Raji (cell line): ENCODE results near the gene SPIN1.

Experiments used
- POLR2A ChIP-seq: IDR thresholded peaks from 2 replicates; pipeline ENCODE4 v1.6.1; 2011; ENCODE audit warnings: low read depth, low read length, control low read depth; ENCODE audit not compliant: insufficient read depth

The SPIN1 gene

GRCh38 chr9:88420227-88420626 lies 32.0 kb downstream of the SPIN1 start:
- no peak for TF ChIP-seq POLR2A

DNA sequence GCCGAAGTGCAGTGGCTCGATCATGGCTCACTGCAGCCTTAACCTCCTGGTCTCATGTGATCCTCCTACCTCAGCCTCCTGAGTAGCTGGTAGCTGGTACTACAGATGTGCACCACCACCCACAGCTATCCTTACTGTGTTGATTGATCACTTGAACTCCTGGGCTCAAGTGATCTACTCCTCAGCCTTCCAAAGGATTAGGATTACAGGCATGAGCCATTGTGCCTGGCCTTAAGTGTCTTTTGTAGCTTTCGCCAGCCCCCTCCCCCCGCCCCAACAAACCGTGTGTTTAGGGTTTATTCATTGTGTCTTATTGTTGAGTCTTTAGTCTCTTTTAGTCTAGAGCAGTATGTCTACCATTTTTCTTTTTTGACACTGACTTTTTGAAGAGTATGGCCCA lies 33.1 kb downstream of the SPIN1 start:
- no peak for TF ChIP-seq POLR2A

DNA sequence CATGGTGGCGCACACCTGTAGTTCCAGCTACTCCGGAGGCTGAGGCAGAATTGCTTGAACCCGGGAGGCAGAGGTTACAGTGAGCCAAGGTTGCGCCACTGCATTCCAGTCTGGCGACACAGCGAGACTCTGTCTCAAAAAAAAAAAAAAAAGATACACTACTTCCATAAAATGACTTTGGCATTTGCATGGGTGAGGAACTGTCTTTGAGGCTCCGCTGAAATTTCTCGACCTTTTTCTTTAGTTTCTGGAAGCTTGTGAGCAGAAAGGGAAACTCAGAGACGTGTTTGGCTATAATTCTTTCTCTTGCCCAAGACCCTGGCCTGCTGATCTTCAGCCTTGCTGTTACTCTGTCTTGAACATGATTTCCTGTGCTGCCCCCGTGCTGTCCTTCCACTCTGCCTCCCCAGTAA lies 37.3 kb downstream of the SPIN1 start:
- TF ChIP-seq POLR2A = no peak

- TF ChIP-seq POLR2A = no peak
Measured at GRCh38 chr9:88426651-88427050, 38.4 kb downstream of the SPIN1 start.

- TF ChIP-seq POLR2A = no peak
Measured at GRCh38 chr9:88429595-88430430, 41.6 kb downstream of the SPIN1 start.

DNA sequence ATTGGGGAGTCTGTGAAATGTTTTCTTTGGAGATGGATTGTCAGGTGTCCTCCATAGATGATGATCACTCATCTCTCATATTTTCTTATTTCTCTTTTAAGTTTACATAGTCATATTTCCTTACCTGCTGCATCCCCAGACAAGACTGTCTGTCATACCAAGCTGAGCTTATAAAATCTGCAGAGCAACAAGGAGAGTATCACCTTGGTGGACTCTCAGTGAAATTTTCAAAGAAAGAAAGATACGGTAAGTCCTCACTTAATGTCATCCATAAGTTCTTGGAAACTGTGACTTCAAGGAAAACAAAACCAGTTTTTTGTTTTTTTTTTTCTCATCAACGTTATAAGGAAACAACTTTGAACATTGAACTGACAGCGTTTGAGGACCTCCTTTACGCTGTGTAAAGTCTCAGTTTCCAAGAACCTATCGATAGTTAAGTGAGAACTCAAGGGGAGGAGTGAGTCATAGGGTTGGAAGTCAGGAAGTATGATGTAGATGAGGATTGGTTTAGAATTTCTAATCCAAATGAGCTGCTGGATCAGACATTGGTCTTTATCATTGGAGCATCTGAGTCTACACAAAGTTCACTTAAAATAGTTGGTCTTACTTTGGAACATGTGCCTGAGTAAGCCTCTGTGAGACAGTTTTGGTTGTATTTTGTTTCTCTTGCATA lies 45.5 kb downstream of the SPIN1 start:
- no peak for TF ChIP-seq POLR2A

DNA sequence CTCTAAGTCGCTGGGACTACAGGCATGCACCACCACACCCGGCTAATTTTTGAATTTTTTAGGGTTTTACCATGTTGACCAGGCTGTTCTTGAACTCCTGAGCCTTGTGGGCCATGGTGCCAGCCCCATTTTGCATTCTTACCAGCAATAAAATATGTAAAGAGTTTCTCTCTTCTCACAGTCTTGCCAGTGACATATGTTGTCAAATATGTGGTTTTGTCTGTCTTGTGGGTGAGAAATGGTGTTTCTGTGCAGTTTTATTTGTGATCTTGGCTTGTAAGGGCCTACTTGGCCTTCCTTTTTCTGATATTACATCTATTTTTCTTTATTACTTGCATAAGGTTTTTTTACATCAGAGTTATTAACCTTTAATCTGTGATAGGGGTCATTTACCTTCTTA lies 47.1 kb downstream of the SPIN1 start:
- no peak for TF ChIP-seq POLR2A

DNA sequence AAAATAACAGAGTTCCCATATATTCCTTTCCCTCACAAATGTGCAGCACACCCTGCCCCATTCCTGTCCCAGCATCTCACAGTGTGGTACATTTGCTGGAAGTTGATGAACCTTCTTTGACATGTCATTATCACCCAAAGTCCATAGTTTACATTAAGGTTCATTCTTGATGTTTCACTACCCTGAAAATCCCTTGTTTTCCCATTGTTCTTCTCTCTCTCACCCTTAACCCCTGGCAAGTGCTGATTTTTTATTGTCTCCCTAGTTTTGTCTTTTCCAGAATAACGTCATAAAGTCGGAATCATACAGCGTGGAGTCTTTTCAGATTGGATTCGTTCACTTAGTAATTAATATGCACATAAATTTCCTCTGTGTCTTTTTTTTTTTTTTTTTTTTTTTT lies 48.1 kb downstream of the SPIN1 start:
- no peak for TF ChIP-seq POLR2A

DNA sequence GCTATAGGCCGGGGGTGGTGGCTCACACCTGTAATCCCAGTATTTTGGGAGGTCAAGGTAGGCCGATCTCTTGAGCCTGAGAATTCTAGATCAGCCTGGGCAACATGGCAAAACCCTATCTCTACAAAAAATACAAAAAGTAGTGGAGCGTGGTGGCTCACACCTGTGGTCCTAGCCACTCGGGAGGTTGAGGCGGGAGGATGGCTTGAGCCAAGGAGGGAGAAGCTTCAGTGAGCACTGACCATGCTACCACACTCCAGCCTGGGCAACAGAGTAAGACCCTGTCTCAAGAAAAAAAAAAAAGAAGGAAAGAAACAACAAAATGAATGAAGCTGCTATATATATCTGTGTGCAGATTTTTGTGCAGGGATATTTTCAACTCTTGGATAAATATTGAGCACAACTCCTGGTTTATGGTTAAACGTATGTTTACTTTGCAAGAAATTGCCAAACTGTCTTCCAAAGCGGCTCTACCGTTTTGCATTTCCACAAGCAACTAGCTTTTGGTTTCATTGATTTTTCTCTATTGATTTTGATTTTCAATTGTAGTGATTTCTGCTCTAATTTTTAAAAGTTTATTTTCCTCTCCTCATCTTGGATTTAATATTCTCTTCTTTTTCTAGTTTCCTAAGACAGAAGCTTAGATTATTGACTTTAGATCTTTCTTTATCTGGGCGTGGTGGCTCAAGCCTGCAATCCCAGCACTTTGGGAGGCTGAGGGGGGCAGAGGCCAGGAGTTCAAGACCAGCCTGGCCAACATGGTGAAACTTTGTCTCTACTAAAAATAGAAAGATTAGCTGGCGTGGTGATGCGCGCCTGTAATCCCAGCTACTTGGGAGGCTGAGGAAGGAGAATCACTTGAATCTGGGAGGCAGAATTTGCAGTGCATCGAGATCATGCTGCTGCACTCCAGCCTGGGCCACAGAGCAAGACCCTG lies 49.2 kb downstream of the SPIN1 start:
- no peak for TF ChIP-seq POLR2A

DNA sequence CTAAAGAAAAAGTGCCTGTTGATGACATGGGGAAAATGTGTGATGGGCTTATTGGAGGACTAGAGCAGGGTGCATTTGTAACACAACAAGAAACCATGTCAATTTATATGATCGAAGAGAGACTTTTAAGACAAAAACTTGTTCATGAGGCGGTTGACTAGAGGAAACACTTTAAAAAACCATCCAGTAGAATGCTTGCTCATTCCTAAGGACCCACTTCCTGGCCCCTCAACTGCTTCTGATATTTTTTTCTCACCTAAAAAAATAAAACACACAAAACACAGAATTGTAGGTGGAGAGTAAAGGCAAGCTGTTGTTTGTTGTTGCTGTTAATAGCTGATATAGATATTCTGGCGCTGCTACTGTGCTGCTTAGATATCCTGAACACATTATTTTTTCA lies 50.6 kb downstream of the SPIN1 start:
- TF ChIP-seq POLR2A = no peak

- TF ChIP-seq POLR2A = no peak
Measured at GRCh38 chr9:88441301-88442007, 53.2 kb downstream of the SPIN1 start.

DNA sequence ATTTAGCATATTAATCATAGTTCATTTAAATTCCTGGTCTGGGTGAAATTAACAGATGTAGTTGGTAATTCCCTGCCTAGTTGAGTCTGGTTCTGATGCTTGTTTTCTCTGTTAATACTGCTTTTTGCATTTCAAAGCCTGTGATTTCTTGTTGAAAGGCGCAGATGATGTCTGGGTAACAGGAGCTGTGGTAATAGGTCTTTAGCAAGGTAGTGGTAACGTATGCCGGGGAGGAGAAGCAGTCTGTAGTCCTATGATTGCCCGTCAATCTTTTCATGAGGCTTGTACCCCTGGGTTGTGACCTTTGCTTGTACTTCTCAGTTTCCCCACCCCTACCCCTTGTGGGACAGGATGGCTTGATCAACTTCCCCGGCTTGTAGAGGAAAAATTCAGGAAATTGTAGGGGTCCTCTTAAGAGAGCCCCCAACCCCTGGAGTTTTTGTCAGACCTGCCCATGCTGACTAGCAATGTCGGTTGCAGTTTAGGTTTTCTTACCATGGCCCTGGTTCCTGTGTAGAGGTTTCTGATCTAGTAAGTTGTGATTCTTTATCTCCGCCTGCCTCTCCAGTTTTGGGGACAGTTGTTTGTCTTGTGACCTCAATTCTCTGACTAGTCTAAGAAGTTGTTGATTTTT lies 55.4 kb downstream of the SPIN1 start:
- no peak for TF ChIP-seq POLR2A

- no peak for TF ChIP-seq POLR2A
Measured at GRCh38 chr9:88446728-88447127, 58.5 kb downstream of the SPIN1 start.

DNA sequence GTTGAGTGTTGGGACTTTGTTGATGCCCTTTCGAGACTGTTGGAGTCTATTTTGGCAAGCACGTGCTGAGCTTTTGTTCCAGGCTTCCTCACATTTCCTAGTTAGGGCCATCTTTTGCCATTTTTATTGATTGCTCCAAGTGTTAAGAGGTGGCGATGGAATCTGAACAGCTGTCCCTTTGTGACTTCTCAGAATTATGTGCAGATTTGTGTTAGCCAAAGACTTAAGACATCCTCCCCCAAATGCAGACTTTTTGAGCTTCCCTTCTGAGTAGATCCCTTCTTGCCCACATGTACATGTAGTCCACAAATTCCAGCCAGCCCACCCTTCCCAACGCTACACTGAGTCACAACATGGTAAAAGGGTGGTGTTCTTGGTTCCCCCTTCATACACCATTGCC lies 59.2 kb downstream of the SPIN1 start:
- TF ChIP-seq POLR2A = no peak
